GM12874 (cell line): ENCODE results near the gene ZNF827.

Source experiments
- CTCF ChIP-seq: IDR thresholded peaks from 2 replicates; pipeline ENCODE4 v1.5.1; 2011; ENCODE audit warnings: low read depth, mild to moderate bottlenecking, control low read depth, low read length, moderate library complexity; ENCODE audit not compliant: insufficient read depth

Gene ZNF827

GRCh38 chr4:145839151-145839550 lies 99.5 kb downstream of the ZNF827 start:
- TF ChIP-seq CTCF, result no peak

- no peak for TF ChIP-seq CTCF
Observed at GRCh38 chr4:145830699-145831098, 107.9 kb downstream of the ZNF827 start.

GRCh38 chr4:145829629-145830395 lies 108.8 kb downstream of the ZNF827 start:
- no peak for TF ChIP-seq CTCF

GRCh38 chr4:145828802-145829485 lies 109.7 kb downstream of the ZNF827 start:
- no peak for TF ChIP-seq CTCF

GRCh38 chr4:145827885-145828284 lies 110.7 kb downstream of the ZNF827 start:
- TF ChIP-seq CTCF, result no peak

- TF ChIP-seq CTCF, result no peak
Observed at GRCh38 chr4:145825255-145825654, 113.4 kb downstream of the ZNF827 start.

GRCh38 chr4:145824463-145824862 lies 114.2 kb downstream of the ZNF827 start:
- TF ChIP-seq CTCF, result no peak
